Neuronal stem cell (in vitro differentiated cells): ENCODE data around the gene DNAJB4.

ENCODE experiments used
- DNase-seq: peaks from one replicate; pipeline ENCODE4 v3.0.0-alpha.2; 2013; ENCODE audit warnings: low spot score
- H2AFZ ChIP-seq: one replicate; pipeline ENCODE4 v1.6.1; 2013; ENCODE audit warnings: mild to moderate bottlenecking, low read length, inconsistent platforms
- H2AK5ac ChIP-seq: 2 replicates; pipeline ENCODE4 v1.6.1; 2013; ENCODE audit warnings: low read depth, mild to moderate bottlenecking, inconsistent platforms, low read length, moderate library complexity, mixed read lengths
- H2BK120ac ChIP-seq: 2 replicates; pipeline ENCODE4 v1.6.1; 2013; ENCODE audit warnings: low read depth, mild to moderate bottlenecking, inconsistent platforms, low read length, moderate library complexity, mixed read lengths
- H2BK12ac ChIP-seq: one replicate; pipeline ENCODE4 v1.6.1; 2013; ENCODE audit warnings: low read length, inconsistent platforms
- H2BK15ac ChIP-seq: 2 replicates; pipeline ENCODE4 v1.6.1; 2013; ENCODE audit warnings: mild to moderate bottlenecking, low read length, inconsistent platforms, mixed read lengths
- H2BK5ac ChIP-seq: one replicate; pipeline ENCODE4 v1.6.1; 2013; ENCODE audit warnings: inconsistent platforms, mild to moderate bottlenecking, low read length, moderate library complexity
- H3K14ac ChIP-seq: one replicate; pipeline ENCODE4 v1.6.1; 2013; ENCODE audit warnings: low read length, inconsistent platforms
- H3K18ac ChIP-seq: 2 replicates; pipeline ENCODE4 v1.6.1; 2013; ENCODE audit warnings: low read length, inconsistent platforms
- H3K23ac ChIP-seq: 2 replicates; pipeline ENCODE4 v1.6.1; 2013; ENCODE audit warnings: low read depth, mild to moderate bottlenecking, mixed read lengths, low read length, inconsistent platforms; ENCODE audit not compliant: poor library complexity
- H3K27ac ChIP-seq: replicated peaks from 3 replicates; pipeline ENCODE4 v1.5.1; 2013; ENCODE audit warnings: low read length, inconsistent platforms
- H3K27me3 ChIP-seq, 3 experiments: 2 replicates each; pipeline ENCODE4 v1.6.1; 2013; ENCODE audit warnings: low read length in 3 of 3, mild to moderate bottlenecking in 2 of 3, inconsistent platforms in 1 of 3, low read depth in 1 of 3, mixed read lengths in 1 of 3, moderate library complexity in 1 of 3; ENCODE audit not compliant: control insufficient read depth in 3 of 3, insufficient read depth in 3 of 3
- H3K36me3 ChIP-seq, 2 donors: replicated peaks in 1 of 2; 2 replicates each; pipeline ENCODE4 v1.6.1; 2013; ENCODE audit warnings: low read length in 2 of 2; ENCODE audit not compliant: control insufficient read depth in 2 of 2, insufficient read depth in 2 of 2
- H3K4ac ChIP-seq: 2 replicates; pipeline ENCODE4 v1.6.1; 2013; ENCODE audit warnings: inconsistent platforms, mild to moderate bottlenecking, low read length, moderate library complexity
- H3K4me1 ChIP-seq, 2 donors: 1 replicate in 1 of 2; 2 replicates in 1 of 2; pipeline ENCODE4 v1.6.1; 2013; ENCODE audit warnings: low read length in 2 of 2, low read depth in 1 of 2; ENCODE audit not compliant: control insufficient read depth in 2 of 2, insufficient read depth in 1 of 2
- H3K4me2 ChIP-seq: one replicate; pipeline ENCODE4 v1.6.1; 2013; ENCODE audit warnings: mild to moderate bottlenecking, low read length, inconsistent platforms; ENCODE audit not compliant: insufficient read depth, poor library complexity, severe bottlenecking
- H3K4me3 ChIP-seq, 2 donors: 2 replicates each; pipeline ENCODE4 v1.5.1; 2013; ENCODE audit warnings: low read length in 2 of 2, mild to moderate bottlenecking in 2 of 2, inconsistent platforms in 1 of 2, moderate library complexity in 1 of 2
- H3K79me1 ChIP-seq: one replicate; pipeline ENCODE4 v1.6.1; 2013; ENCODE audit warnings: low read depth, mild to moderate bottlenecking, inconsistent platforms, low read length, moderate library complexity
- H3K9ac ChIP-seq: one replicate; pipeline ENCODE4 v1.6.1; 2013; ENCODE audit warnings: mild to moderate bottlenecking, low read depth, low read length, inconsistent platforms; ENCODE audit not compliant: poor library complexity
- H3K9me3 ChIP-seq, 2 donors: replicated peaks in 1 of 2; 2 replicates each; pipeline versions ENCODE3 to v1.6.1; 2013; ENCODE audit warnings: low read length in 2 of 2, mild to moderate bottlenecking in 2 of 2, inconsistent platforms in 1 of 2, low read depth in 1 of 2, mixed read lengths in 1 of 2, moderate library complexity in 1 of 2; ENCODE audit not compliant: control insufficient read depth in 2 of 2, insufficient read depth in 1 of 2
- H4K8ac ChIP-seq: one replicate; pipeline ENCODE4 v1.6.1; 2013; ENCODE audit warnings: low read depth, mild to moderate bottlenecking, inconsistent platforms, low read length, moderate library complexity
- H4K91ac ChIP-seq: one replicate; pipeline ENCODE4 v1.6.1; 2013; ENCODE audit warnings: low read length, low read depth, mild to moderate bottlenecking, inconsistent platforms; ENCODE audit not compliant: poor library complexity
- WGBS, 2 donors: extraction: QIAGEN DNeasy Blood & Tissue Kit; methylation state at CpG; one replicate each; pipeline ENCODE4 v1.1.7; 2013; ENCODE audit warnings: missing lambda C conversion rate in 2 of 2, mixed read lengths in 1 of 2; ENCODE audit not compliant: insufficient read length in 2 of 2, insufficient replicate concordance in 1 of 2; ENCODE audit errors: extremely low coverage in 2 of 2; 5-methylcytosine and 5-hydroxymethylcytosine counted together

Gene DNAJB4

GRCh38 chr1:78044796-78045562, 40.2 kb downstream of the DNAJB4 start:
- Histone ChIP-seq H3K36me3 (no peaks in the 10 kb centered on the region), H2BK5ac (no peak overlapping the region), H3K14ac (no peak overlapping the region), H2AFZ (no peak overlapping the region), H4K8ac (no peak overlapping the region), H3K27ac (no peak overlapping the region), H2AK5ac (no peak overlapping the region), H3K9me3 (no peaks in the 10 kb centered on the region), H3K4me1 (no peaks in the 10 kb centered on the region), H2BK120ac (no peak overlapping the region), H3K23ac (no peak overlapping the region), H2BK15ac (no peak overlapping the region), H4K91ac (no peak overlapping the region), H3K4ac (no peak overlapping the region), H3K27me3 (peaks cover 12 to 73% (median 42%) of the 10 kb centered on the region in 3 experiments), H3K4me3 (no peak overlapping the region), H3K4me2 (no peak overlapping the region), H3K18ac (no peak overlapping the region), H3K79me1 (no peaks in the 10 kb centered on the region), H2BK12ac (no peak overlapping the region), H3K9ac (no peak overlapping the region)
- no peak for DNase-seq
- WGBS, 2 donors, result no CpG with 5 or more reads among the region's 14 CpGs

- Histone ChIP-seq H2BK5ac (peak overlapping the region; percentile 80), H2AK5ac (no peak overlapping the region), H3K4me2 (peak overlapping the region; percentile 95), H3K4me1 (no peaks in the 10 kb centered on the region), H3K4ac (no peak overlapping the region), H3K9ac (no peak overlapping the region), H3K9me3 (no peaks in the 10 kb centered on the region), H3K27me3 (peaks cover 12 to 71% (median 42%) of the 10 kb centered on the region in 3 experiments), H3K14ac (no peak overlapping the region), H2BK15ac (no peak overlapping the region), H3K18ac (peak overlapping the region; percentile 82), H3K27ac (no peak overlapping the region), H3K36me3 (no peaks in the 10 kb centered on the region), H2AFZ (peak overlapping the region; percentile 93), H3K4me3 (no peak overlapping the region), H3K23ac (no peak overlapping the region), H2BK120ac (no peak overlapping the region), H4K91ac (no peak overlapping the region), H2BK12ac (no peak overlapping the region), H4K8ac (no peak overlapping the region), H3K79me1 (no peaks in the 10 kb centered on the region)
- no CpG with 5 or more reads among the region's 19 CpGs for WGBS, 2 donors
- no peak for DNase-seq
Observed at GRCh38 chr1:78045563-78045925, 40.8 kb downstream of the DNAJB4 start.

DNA sequence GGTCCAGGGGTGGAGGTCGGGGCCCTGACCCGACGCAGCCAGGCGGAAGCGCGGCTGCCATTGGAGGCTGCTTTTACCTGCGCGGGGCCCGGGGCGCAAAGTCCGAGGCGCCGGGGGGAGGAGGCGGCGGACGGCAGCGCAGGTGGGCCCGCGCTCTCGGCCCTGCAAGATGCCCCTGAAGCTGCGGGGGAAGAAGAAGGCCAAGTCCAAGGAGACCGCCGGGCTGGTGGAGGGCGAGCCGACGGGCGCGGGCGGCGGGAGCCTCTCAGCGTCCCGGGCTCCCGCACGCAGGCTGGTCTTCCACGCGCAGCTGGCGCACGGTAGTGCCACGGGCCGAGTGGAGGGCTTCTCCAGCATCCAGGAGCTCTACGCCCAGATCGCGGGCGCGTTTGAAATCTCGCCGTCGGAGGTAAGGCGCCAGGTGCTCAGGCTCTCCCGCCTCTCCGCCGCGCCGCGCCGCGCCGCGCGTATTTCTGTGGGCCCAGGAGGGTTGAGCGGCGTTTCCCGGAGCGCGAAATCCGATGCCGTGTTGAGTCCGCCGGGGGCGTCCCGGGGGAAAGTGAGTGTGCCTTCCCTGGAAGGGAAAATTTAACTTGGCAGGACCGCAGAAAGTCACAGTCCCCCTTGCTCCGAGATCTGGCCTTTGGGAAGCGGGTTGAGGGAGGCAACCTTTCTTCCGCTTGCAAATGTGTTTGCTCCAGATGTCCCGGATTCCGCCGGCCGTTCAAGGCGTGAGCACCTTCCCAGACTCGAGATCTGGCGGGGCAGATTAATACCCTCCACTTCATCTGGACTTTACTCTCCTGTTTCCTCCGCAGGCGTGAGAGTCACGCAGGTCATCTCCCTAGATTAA, 41.4 kb downstream of the DNAJB4 start, which contains the start of gene GIPC2:
Gene GIPC2 (plus strand): TSS at position 41 of the 853 bp plus-strand sequence. CDS start 129 bp downstream, at position 170.
- H3K27ac ChIP-seq, result no peak within 1 kb of the TSS
- no peaks in the 10 kb centered on the region for H3K4me1 ChIP-seq
- H3K4ac ChIP-seq, result no peak within 1 kb of the TSS
- peak within 1 kb of the TSS; percentile 57 for H3K9ac ChIP-seq
- WGBS, 2 donors, result no CpG with 5 or more reads among the region's 85 CpGs
- H2BK15ac ChIP-seq, result peak within 1 kb of the TSS; percentile 71
- H2BK120ac ChIP-seq, result no peak within 1 kb of the TSS
- no peaks in the 10 kb centered on the region for H3K9me3 ChIP-seq
- H2BK12ac ChIP-seq, result no peak within 1 kb of the TSS
- H3K23ac ChIP-seq, result no peak within 1 kb of the TSS
- peak; percentile 18 for DNase-seq
- H3K4me3 ChIP-seq, result peak within 1 kb of the TSS; percentile 37 to 73
- no peak within 1 kb of the TSS for H4K91ac ChIP-seq
- no peak within 1 kb of the TSS for H3K14ac ChIP-seq
- H2BK5ac ChIP-seq, result peak within 1 kb of the TSS; percentile 80
- H3K79me1 ChIP-seq, result no peaks in the 10 kb centered on the region
- peak within 1 kb of the TSS; percentile 82 for H3K18ac ChIP-seq
- peak within 1 kb of the TSS; percentile 52 for H2AK5ac ChIP-seq
- H4K8ac ChIP-seq, result no peak within 1 kb of the TSS
- peak within 1 kb of the TSS; percentile 93 for H2AFZ ChIP-seq
- H3K36me3 ChIP-seq, result no peaks in the 10 kb centered on the region
- H3K27me3 ChIP-seq, result peaks cover 12 to 66% (median 42%) of the 10 kb centered on the region in 3 experiments
- peak within 1 kb of the TSS; percentile 95 for H3K4me2 ChIP-seq

GRCh38 chr1:78047106-78047505, 42.4 kb downstream of the DNAJB4 start:
- H3K18ac ChIP-seq, result no peak overlapping the region
- H2BK15ac ChIP-seq, result no peak overlapping the region
- H2BK5ac ChIP-seq, result no peak overlapping the region
- peaks cover 12 to 68% (median 42%) of the 10 kb centered on the region in 3 experiments for H3K27me3 ChIP-seq
- H4K8ac ChIP-seq, result no peak overlapping the region
- H4K91ac ChIP-seq, result no peak overlapping the region
- H2AK5ac ChIP-seq, result no peak overlapping the region
- H3K9me3 ChIP-seq, result no peaks in the 10 kb centered on the region
- H3K4ac ChIP-seq, result no peak overlapping the region
- H3K4me1 ChIP-seq, result no peaks in the 10 kb centered on the region
- WGBS, 2 donors, result no CpG with 5 or more reads among the region's 5 CpGs
- H3K4me2 ChIP-seq, result no peak overlapping the region
- H3K9ac ChIP-seq, result no peak overlapping the region
- no peak overlapping the region for H2BK120ac ChIP-seq
- no peak for DNase-seq
- no peak overlapping the region for H2AFZ ChIP-seq
- H3K14ac ChIP-seq, result no peak overlapping the region
- H3K27ac ChIP-seq, result no peak overlapping the region
- H3K4me3 ChIP-seq, result no peak overlapping the region
- H2BK12ac ChIP-seq, result no peak overlapping the region
- H3K23ac ChIP-seq, result no peak overlapping the region
- H3K79me1 ChIP-seq, result no peaks in the 10 kb centered on the region
- no peaks in the 10 kb centered on the region for H3K36me3 ChIP-seq
